Osteocyte (in vitro differentiated cells): ENCODE results near the gene DGKZ. TPM values are rescaled to one million over a fixed set of nuclear protein-coding genes. Genes with fewer than 3 reads are reported as not detected.

Experiments used
- DNase-seq: peaks from one replicate; pipeline ENCODE4 v3.0.0; 2021; ENCODE audit warnings: mixed read lengths; ENCODE audit not compliant: unreplicated experiment; ENCODE audit errors: extremely low spot score
- H3K27ac Mint-ChIP-seq: one replicate; pipeline ENCODE4 v1.8.0; 2021; ENCODE audit warnings: mild to moderate bottlenecking, mixed read lengths; ENCODE audit not compliant: unreplicated experiment
- H3K27me3 Mint-ChIP-seq: one replicate; pipeline ENCODE4 v1.8.0; 2021; ENCODE audit warnings: mixed read lengths; ENCODE audit not compliant: unreplicated experiment
- H3K36me3 Mint-ChIP-seq: one replicate; pipeline ENCODE4 v1.8.0; 2021; ENCODE audit warnings: mixed read lengths; ENCODE audit not compliant: unreplicated experiment
- H3K4me1 Mint-ChIP-seq: one replicate; pipeline ENCODE4 v1.8.0; 2021; ENCODE audit warnings: mixed read lengths; ENCODE audit not compliant: unreplicated experiment
- H3K4me3 Mint-ChIP-seq: one replicate; pipeline ENCODE4 v1.8.0; 2021; ENCODE audit warnings: mild to moderate bottlenecking, moderate library complexity, mixed read lengths; ENCODE audit not compliant: unreplicated experiment
- H3K9me3 Mint-ChIP-seq: one replicate; pipeline ENCODE4 v1.8.0; 2021; ENCODE audit warnings: mixed read lengths; ENCODE audit not compliant: unreplicated experiment
- CTCF ChIP-seq: fragments of 200-600 bp; sonication (generic); IDR thresholded peaks from 2 replicates; pipeline ENCODE4 v1.5.0; 2021; ENCODE audit warnings: antibody characterized with exemption, mild to moderate bottlenecking, moderate library complexity
- total RNA-seq: library from RNA; stranded (reverse); gene quantifications from 2 replicates; pipeline ENCODE4 v1.2.1, GENCODE V29; 2021

The DGKZ gene
- total RNA-seq, 1 donor from 2014 or later: 49.9 TPM

GRCh38 chr11:46390331-46391171 lies 43.3 kb downstream of the DGKZ start:
- Mint-ChIP-seq H3K36me3 (no peaks in the 10 kb centered on the region), H3K4me1 (peaks cover 25% of the 10 kb centered on the region), H3K27me3 (peaks cover 36% of the 10 kb centered on the region), H3K4me3 (peak overlapping the region; percentile 66), H3K27ac (no peak overlapping the region), H3K9me3 (no peaks in the 10 kb centered on the region)
- no peak for DNase-seq
- no peak for TF ChIP-seq CTCF

- peaks cover 35% of the 10 kb centered on the region for H3K27me3 Mint-ChIP-seq
- no peak overlapping the region for H3K27ac Mint-ChIP-seq
- no peak overlapping the region for H3K4me3 Mint-ChIP-seq
- no peak for TF ChIP-seq CTCF
- no peaks in the 10 kb centered on the region for H3K9me3 Mint-ChIP-seq
- peaks cover 25% of the 10 kb centered on the region for H3K4me1 Mint-ChIP-seq
- no peak for DNase-seq
- no peaks in the 10 kb centered on the region for H3K36me3 Mint-ChIP-seq
Measured at GRCh38 chr11:46391186-46391577, 43.9 kb downstream of the DGKZ start.

- Mint-ChIP-seq H3K4me1 (peaks cover 25% of the 10 kb centered on the region), H3K9me3 (no peaks in the 10 kb centered on the region), H3K27ac (peak within 1 kb of the TSS; percentile 36), H3K4me3 (peak within 1 kb of the TSS; percentile 81), H3K27me3 (peaks cover 28% of the 10 kb centered on the region), H3K36me3 (peaks cover 5% of the 10 kb centered on the region)
- peak; percentile 63 for TF ChIP-seq CTCF
- DNase-seq: no peak
Measured at GRCh38 chr11:46391578-46392420, 44.5 kb downstream of the DGKZ start, which contains the start of gene CHRM4. Gene CHRM4 (minus strand): TSS chr11:46391776. CDS start chr11:46386557, 5,219 bp downstream.

GRCh38 chr11:46392421-46393230 lies 45.4 kb downstream of the DGKZ start:
- Mint-ChIP-seq H3K9me3 (no peaks in the 10 kb centered on the region), H3K4me3 (peak overlapping the region; percentile 81), H3K27ac (peak overlapping the region; percentile 36), H3K27me3 (peaks cover 23% of the 10 kb centered on the region), H3K4me1 (peaks cover 25% of the 10 kb centered on the region), H3K36me3 (peaks cover 8% of the 10 kb centered on the region)
- peak; percentile 95 for DNase-seq
- TF ChIP-seq CTCF: no peak
